Sigmoid colon (tissue), 4 donors: ENCODE data around the gene TBC1D8.

Experiments used
- CTCF ChIP-seq, 4 experiments: fragments of 450-650 bp in 3 of 4; fragments of 200-600 bp in 1 of 4; IDR thresholded peaks; one replicate each; pipeline ENCODE4 v1.5.1; 2016 to 2019; ENCODE audit warnings: antibody characterized with exemption in 4 of 4, mild to moderate bottlenecking in 3 of 4, moderate library complexity in 2 of 4
- EP300 ChIP-seq, 4 donors: sonication (generic); formaldehyde crosslinking; IDR thresholded peaks; one replicate each; pipeline ENCODE4 v1.6.1; 2017; ENCODE audit warnings: antibody characterized with exemption in 4 of 4
- POLR2A ChIP-seq, 2 donors: fragments of 450-650 bp; IDR thresholded peaks; one replicate each; pipeline ENCODE4 v1.6.1; 2016; ENCODE audit warnings: antibody characterized with exemption in 2 of 2, mild to moderate bottlenecking in 2 of 2, moderate library complexity in 2 of 2

GRCh38 chr2:100962366-100963025 is 188.7 kb downstream of the TBC1D8 start:
- TF ChIP-seq CTCF (IDR thresholded peaks at IDR 0.05) (no peak), POLR2A (IDR thresholded peaks at IDR 0.05) (no peak), EP300 (IDR thresholded peaks at IDR 0.05) (no peak)
